Measurements from ENCODE around the gene BLACAT1.

Gene BLACAT1

GRCh38 chr1:205420938-205421337, 34.9 kb downstream of the BLACAT1 start:
- peaks cover 55% of the 10 kb centered on the region for H3K27me3 ChIP-seq (ENCODE audit: insufficient read depth, poor library complexity, severe bottlenecking)
- H3K4me3 ChIP-seq (replicated peaks; ENCODE audit: insufficient read depth, low read length), result no peak overlapping the region
- no peak overlapping the region for H3K27ac ChIP-seq (replicated peaks)
- DNase-seq (ENCODE audit: low read depth in 1 of 2, low spot score in 1 of 2), result no peak
- TF ChIP-seq POLR2AphosphoS5 (IDR thresholded peaks at IDR 0.05; ENCODE audit: low read depth), result no peak
- no peak for TF ChIP-seq CTCF (IDR thresholded peaks at IDR 0.05; ENCODE audit: insufficient read depth, low read length)
- no peak for TF ChIP-seq REST (IDR thresholded peaks at IDR 0.05; ENCODE audit: insufficient replicate concordance, low read depth)
- TF ChIP-seq SPI1 (IDR thresholded peaks at IDR 0.05; ENCODE audit: borderline replicate concordance, low read depth), result no peak
- no peak for TF ChIP-seq GABPA (IDR thresholded peaks at IDR 0.05; ENCODE audit: low read depth)

GRCh38 chr1:205417870-205418635, 37.8 kb downstream of the BLACAT1 start:
- H3K4me3 ChIP-seq (replicated peaks; ENCODE audit: insufficient read depth, low read length), result no peak overlapping the region
- H3K27ac ChIP-seq (replicated peaks), result no peak overlapping the region
- no peak for DNase-seq (ENCODE audit: low read depth in 1 of 2, low spot score in 1 of 2)
- no peak for TF ChIP-seq POLR2AphosphoS5 (IDR thresholded peaks at IDR 0.05; ENCODE audit: low read depth)
- TF ChIP-seq REST (IDR thresholded peaks at IDR 0.05; ENCODE audit: insufficient replicate concordance, low read depth), result no peak
- TF ChIP-seq CTCF (IDR thresholded peaks at IDR 0.05; ENCODE audit: insufficient read depth, low read length), result no peak
- TF ChIP-seq GABPA (IDR thresholded peaks at IDR 0.05; ENCODE audit: low read depth), result no peak
- no peak for TF ChIP-seq SPI1 (IDR thresholded peaks at IDR 0.05; ENCODE audit: borderline replicate concordance, low read depth)
- H3K27me3 ChIP-seq (ENCODE audit: insufficient read depth, poor library complexity, severe bottlenecking), result peaks cover 32% of the 10 kb centered on the region

GRCh38 chr1:205416322-205416721, 39.5 kb downstream of the BLACAT1 start:
- H3K27me3 ChIP-seq (ENCODE audit: insufficient read depth, poor library complexity, severe bottlenecking), result peaks cover 29% of the 10 kb centered on the region
- no peak overlapping the region for H3K4me3 ChIP-seq (replicated peaks; ENCODE audit: insufficient read depth, low read length)
- no peak overlapping the region for H3K27ac ChIP-seq (replicated peaks)
- no peak for TF ChIP-seq GABPA (IDR thresholded peaks at IDR 0.05; ENCODE audit: low read depth)
- DNase-seq (ENCODE audit: low read depth in 1 of 2, low spot score in 1 of 2), result no peak

- Histone ChIP-seq H3K27ac (replicated peaks) (no peak overlapping the region), H3K27me3 (ENCODE audit: insufficient read depth, poor library complexity, severe bottlenecking) (peaks cover 14% of the 10 kb centered on the region), H3K4me3 (replicated peaks; ENCODE audit: insufficient read depth, low read length) (no peak overlapping the region)
- DNase-seq (ENCODE audit: low read depth in 1 of 2, low spot score in 1 of 2), result no peak
- no peak for TF ChIP-seq GABPA (IDR thresholded peaks at IDR 0.05; ENCODE audit: low read depth)
- no peak for TF ChIP-seq REST (IDR thresholded peaks at IDR 0.05; ENCODE audit: insufficient replicate concordance, low read depth)
- no peak for TF ChIP-seq POLR2AphosphoS5 (IDR thresholded peaks at IDR 0.05; ENCODE audit: low read depth)
Measured at GRCh38 chr1:205410581-205411298, 45.1 kb downstream of the BLACAT1 start.

Measured in HL-60 (cell line).